Osteocyte (in vitro differentiated cells): ENCODE measurements around the gene SNRPA. TPM values are rescaled to one million over a fixed set of nuclear protein-coding genes. Genes with fewer than 3 reads are reported as not detected.
"Not testable (repeated sequence)": the region's sequence is repeated elsewhere in the genome, so short reads cannot be mapped to it uniquely, and the experiment has no call there.

Experiments used
- DNase-seq: peaks from one replicate; pipeline ENCODE4 v3.0.0; 2021; ENCODE audit warnings: mixed read lengths; ENCODE audit not compliant: unreplicated experiment; ENCODE audit errors: extremely low spot score
- H3K27ac Mint-ChIP-seq: one replicate; pipeline ENCODE4 v1.8.0; 2021; ENCODE audit warnings: mild to moderate bottlenecking, mixed read lengths; ENCODE audit not compliant: unreplicated experiment
- H3K27me3 Mint-ChIP-seq: one replicate; pipeline ENCODE4 v1.8.0; 2021; ENCODE audit warnings: mixed read lengths; ENCODE audit not compliant: unreplicated experiment
- H3K36me3 Mint-ChIP-seq: one replicate; pipeline ENCODE4 v1.8.0; 2021; ENCODE audit warnings: mixed read lengths; ENCODE audit not compliant: unreplicated experiment
- H3K4me1 Mint-ChIP-seq: one replicate; pipeline ENCODE4 v1.8.0; 2021; ENCODE audit warnings: mixed read lengths; ENCODE audit not compliant: unreplicated experiment
- H3K4me3 Mint-ChIP-seq: one replicate; pipeline ENCODE4 v1.8.0; 2021; ENCODE audit warnings: mild to moderate bottlenecking, moderate library complexity, mixed read lengths; ENCODE audit not compliant: unreplicated experiment
- H3K9me3 Mint-ChIP-seq: one replicate; pipeline ENCODE4 v1.8.0; 2021; ENCODE audit warnings: mixed read lengths; ENCODE audit not compliant: unreplicated experiment
- CTCF ChIP-seq: fragments of 200-600 bp; sonication (generic); IDR thresholded peaks from 2 replicates; pipeline ENCODE4 v1.5.0; 2021; ENCODE audit warnings: antibody characterized with exemption, mild to moderate bottlenecking, moderate library complexity
- total RNA-seq: library from RNA; stranded (reverse); gene quantifications from 2 replicates; pipeline ENCODE4 v1.2.1, GENCODE V29; 2021

The SNRPA gene
- total RNA-seq, 1 donor from 2014 or later = 53.2 TPM

GRCh38 chr19:40781140-40781539 lies 30.1 kb downstream of the SNRPA start:
- H3K27ac Mint-ChIP-seq = no peak overlapping the region
- H3K9me3 Mint-ChIP-seq = no peaks in the 10 kb centered on the region
- H3K4me3 Mint-ChIP-seq = no peak overlapping the region
- H3K27me3 Mint-ChIP-seq = no peaks in the 10 kb centered on the region
- peaks cover 18% of the 10 kb centered on the region for H3K4me1 Mint-ChIP-seq
- no peak for DNase-seq
- TF ChIP-seq CTCF = no peak
- H3K36me3 Mint-ChIP-seq = peaks cover 4% of the 10 kb centered on the region

GRCh38 chr19:40783711-40784110 lies 32.7 kb downstream of the SNRPA start:
- H3K9me3 Mint-ChIP-seq = no peaks in the 10 kb centered on the region
- H3K4me3 Mint-ChIP-seq = no peak overlapping the region
- DNase-seq = no peak
- H3K36me3 Mint-ChIP-seq = peaks cover 7% of the 10 kb centered on the region
- no peaks in the 10 kb centered on the region for H3K27me3 Mint-ChIP-seq
- H3K27ac Mint-ChIP-seq = no peak overlapping the region
- no peak for TF ChIP-seq CTCF
- H3K4me1 Mint-ChIP-seq = peaks cover 6% of the 10 kb centered on the region

- H3K4me3 Mint-ChIP-seq, H3K27ac Mint-ChIP-seq, H3K36me3 Mint-ChIP-seq, H3K9me3 Mint-ChIP-seq, H3K27me3 Mint-ChIP-seq, DNase-seq, H3K4me1 Mint-ChIP-seq: not testable (repeated sequence)
These were observed 33.1 kb downstream of the SNRPA start for GRCh38 chr19:40784146-40784545.

- H3K36me3 Mint-ChIP-seq = peaks cover 10% of the 10 kb centered on the region
These were observed 34.5 kb downstream of the SNRPA start for GRCh38 chr19:40785526-40785925.

GRCh38 chr19:40786060-40787037 lies 35.3 kb downstream of the SNRPA start:
- Mint-ChIP-seq H3K27me3 (no peaks in the 10 kb centered on the region), H3K4me1 (no peaks in the 10 kb centered on the region), H3K4me3 (no peak overlapping the region), H3K9me3 (no peaks in the 10 kb centered on the region), H3K27ac (no peak overlapping the region), H3K36me3 (peaks cover 10% of the 10 kb centered on the region)
- TF ChIP-seq CTCF = no peak
- no peak for DNase-seq

More at GRCh38 chr19:40785526-40785925, 34.5 kb downstream of the SNRPA start:
- TF ChIP-seq CTCF = no peak
- Mint-ChIP-seq H3K27ac (no peak overlapping the region), H3K4me3 (no peak overlapping the region), H3K27me3 (no peaks in the 10 kb centered on the region), H3K4me1 (no peaks in the 10 kb centered on the region), H3K9me3 (no peaks in the 10 kb centered on the region)
- DNase-seq = no peak
